NCI-H2196 treated with DMSO at 0.1 percent for 48 hours (cell line): ENCODE data around the gene POU2AF3.

ENCODE experiments used
- DNase-seq: peaks from one replicate; lab custom pipeline; 2025; ENCODE audit not compliant: unreplicated experiment; lab: John Stamatoyannopoulos, UW

Gene POU2AF3

GRCh38 chr11:111352231-111352746 is 53.9 kb downstream of the POU2AF3 start:
- no peak for DNase-seq

GRCh38 chr11:111352935-111353710 is 54.8 kb downstream of the POU2AF3 start:
- no peak for DNase-seq

DNA sequence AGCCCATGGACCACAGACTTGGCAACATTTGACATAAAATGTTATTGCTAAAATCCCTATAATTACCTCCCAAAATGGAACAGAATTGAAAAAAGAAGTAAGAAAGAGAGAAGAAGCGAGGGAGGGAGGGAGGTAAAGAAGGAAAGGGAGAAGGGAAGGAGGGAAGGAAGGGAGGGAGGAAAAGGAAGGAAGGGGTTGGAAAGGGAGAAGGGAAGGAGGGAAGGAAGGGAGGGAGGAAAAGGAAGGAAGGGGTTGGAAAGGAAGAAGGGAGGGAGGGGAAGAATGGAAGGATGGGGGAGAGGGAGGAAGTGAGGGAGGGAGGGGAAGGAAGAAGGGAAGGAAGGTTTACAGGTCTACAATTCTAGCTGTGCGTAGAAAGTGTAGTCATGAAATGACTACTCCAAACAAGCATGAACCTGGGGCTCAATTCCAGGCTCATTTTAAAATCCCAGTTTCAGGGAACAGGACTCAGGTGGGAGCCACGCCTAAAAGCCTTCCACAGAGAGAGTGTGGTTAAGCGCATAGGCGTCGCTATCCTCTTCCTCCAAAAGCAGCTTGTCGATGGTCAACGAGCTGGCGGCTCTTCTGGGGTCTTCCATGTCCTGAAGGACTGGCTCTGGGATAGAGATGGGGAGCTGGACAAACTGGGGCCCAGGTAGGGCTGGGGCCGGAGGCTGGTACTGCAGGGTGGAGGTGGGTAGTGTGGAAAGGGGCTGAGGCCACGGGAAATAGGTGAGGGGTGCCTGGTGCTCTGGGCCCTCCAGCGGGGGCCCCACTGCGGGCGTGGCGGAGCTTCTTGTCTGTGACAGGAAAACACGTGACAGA is 55.6 kb downstream of the POU2AF3 start:
- DNase-seq, result no peak

- no peak for DNase-seq
Measured at GRCh38 chr11:111354601-111354891, 56.2 kb downstream of the POU2AF3 start.

DNA sequence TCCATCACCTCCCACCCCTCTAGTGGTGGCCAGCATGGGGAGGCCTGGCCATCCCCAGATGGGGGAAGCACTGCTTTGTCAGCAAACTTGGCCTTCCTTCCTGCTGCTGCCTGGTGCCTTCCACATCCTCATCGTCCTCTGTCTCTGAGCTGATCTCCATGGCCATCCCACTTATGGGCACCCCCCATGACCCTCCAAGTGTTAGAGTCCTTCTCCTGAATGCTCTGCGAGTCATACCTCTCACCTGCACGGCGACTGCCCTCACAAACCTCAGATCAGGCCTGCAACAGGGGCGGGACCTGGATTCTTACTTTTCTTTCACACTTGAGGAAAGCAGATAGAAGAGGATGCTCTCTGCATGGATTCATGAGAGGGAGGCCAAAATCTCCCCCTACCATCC is 56.8 kb downstream of the POU2AF3 start:
- no peak for DNase-seq

- DNase-seq, result no peak
Measured at GRCh38 chr11:111355956-111356659, 57.8 kb downstream of the POU2AF3 start.

DNA sequence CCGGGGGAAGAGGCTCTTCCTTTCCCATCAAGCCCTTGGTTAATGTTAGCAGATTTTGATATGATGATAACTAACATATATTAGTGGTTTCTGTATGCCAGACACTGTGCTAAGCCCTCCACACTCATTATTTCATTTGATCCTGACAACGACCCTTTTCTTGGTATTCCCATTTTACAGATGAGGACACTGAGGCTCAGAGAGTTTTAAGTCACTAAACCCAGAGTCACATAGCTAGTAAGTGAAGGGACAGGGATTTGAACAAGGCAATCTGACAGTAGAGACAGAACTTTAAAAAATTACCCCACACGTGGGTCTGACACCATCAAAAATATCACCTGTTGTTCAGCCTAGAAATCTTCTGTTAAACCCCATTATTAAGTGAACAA is 58.3 kb downstream of the POU2AF3 start:
- no peak for DNase-seq

DNA sequence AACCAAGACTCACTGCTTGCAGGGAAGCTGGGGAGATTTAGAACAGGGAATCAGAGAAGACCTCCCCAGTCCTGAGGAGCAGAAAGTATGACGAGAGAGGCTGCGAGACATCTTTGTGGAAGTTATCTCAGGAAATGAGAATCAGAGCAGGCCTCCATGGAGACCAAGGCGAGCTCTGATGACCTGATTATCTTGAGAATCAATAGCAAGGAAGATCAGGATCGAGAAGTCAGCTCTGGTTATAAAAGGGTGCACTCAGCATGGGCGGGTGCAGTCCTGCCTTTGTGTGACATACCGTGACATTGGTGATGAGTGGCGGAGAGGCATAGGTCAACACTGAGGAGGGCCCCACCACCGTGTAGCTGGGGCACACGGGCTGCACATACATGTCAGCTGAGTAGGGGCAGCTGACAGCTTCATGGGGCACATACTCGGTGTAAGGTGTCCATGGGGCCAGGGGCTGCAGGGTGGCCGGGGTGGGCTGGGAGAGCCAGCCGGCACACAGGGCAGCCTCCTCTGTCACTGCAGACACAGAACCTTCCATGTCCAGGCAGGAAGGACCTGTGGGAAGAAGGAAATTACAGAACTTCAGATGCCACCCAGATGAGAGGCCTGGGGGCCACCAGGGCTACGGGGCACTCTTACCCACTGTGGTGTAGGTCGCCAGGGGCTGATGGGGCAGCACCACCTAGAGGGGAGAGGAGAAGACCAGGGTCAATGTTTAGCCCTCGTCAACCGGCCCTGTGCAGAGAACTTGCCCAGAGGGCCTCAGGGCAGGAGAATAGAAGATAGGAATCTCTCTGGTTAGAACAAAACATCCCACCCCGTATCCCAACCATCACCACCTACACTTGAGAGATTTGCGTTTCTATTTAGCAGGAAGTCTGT is 59.0 kb downstream of the POU2AF3 start:
- DNase-seq, result no peak
